Right lobe of liver (tissue), 6 donors: Measurements from ENCODE around the gene MYO10. TPM values are rescaled to one million over a fixed set of nuclear protein-coding genes. Genes with fewer than 3 reads are reported as not detected.
"Not testable (repeated sequence)": the region's sequence is repeated elsewhere in the genome, so short reads cannot be mapped to it uniquely, and the experiment has no call there.

Experiments
- ATAC-seq, 4 donors: fragments of 200-7000 bp; cut with Tn5 transposase; one replicate each; pipeline ENCODE4 v1.9.1; 2020; ENCODE audit warnings: mild to moderate bottlenecking in 4 of 4, moderate library complexity in 4 of 4
- DNase-seq, 3 donors: peaks; one replicate each; pipeline ENCODE4 v3.0.0-alpha.2; 2020
- H3K27ac ChIP-seq, 3 donors: fragments of 200-600 bp; one replicate each; pipeline ENCODE4 v1.8.0; 2022
- H3K27me3 ChIP-seq, 2 donors: fragments of 200-600 bp; one replicate each; pipeline ENCODE4 v1.8.0; 2022
- H3K36me3 ChIP-seq, 4 donors: fragments of 200-600 bp; sonication (generic) in 1 of 4; one replicate each; pipeline versions ENCODE4 v1.5.1 to v1.8.0; 2017 to 2022; ENCODE audit warnings: control low read depth in 1 of 4
- H3K4me1 ChIP-seq, 4 donors: fragments of 200-600 bp; sonication (generic) in 1 of 4; one replicate each; pipeline versions ENCODE4 v1.5.1 to v1.8.0; 2017 to 2022; ENCODE audit warnings: control low read depth in 1 of 4
- H3K4me3 ChIP-seq, 3 donors: fragments of 200-600 bp; one replicate each; pipeline ENCODE4 v1.8.0; 2022
- H3K9me3 ChIP-seq, 4 donors: fragments of 200-600 bp; sonication (generic) in 1 of 4; one replicate each; pipeline versions ENCODE4 v1.5.1 to v1.8.0; 2017 to 2022; ENCODE audit warnings: control low read depth in 1 of 4
- POLR2A ChIP-seq: fragments of 450-650 bp; IDR thresholded peaks from one replicate; pipeline ENCODE4 v1.6.1; 2017; ENCODE audit warnings: antibody characterized with exemption, mild to moderate bottlenecking
- WGBS: methylation state at CpG from one replicate; pipeline ENCODE4 v1.1.6; 2018; ENCODE audit warnings: low coverage, low lambda C conversion rate; ENCODE audit not compliant: insufficient coverage; ENCODE audit errors: missing lambda C conversion rate; 5-methylcytosine and 5-hydroxymethylcytosine counted together
- intact Hi-C, 2 donors: fragments of 100-400 bp; cut with DNase I; formaldehyde crosslinking; loops; one replicate each; pipeline versions ENCODE4 v1.11.2 to v1.14.1; 2022
- total RNA-seq, 6 experiments: library from RNA; depleted of rRNA in 2 of 6; stranded (reverse); fragments of >200 nt in 2 of 6; fragmentation: NEBNext Ultra II Directional in 3 of 6; extraction: Animal tissue kit (Norgen Biotek cat#: 25700) in 3 of 6; gene quantifications; one replicate each; pipeline versions ENCODE4 v1.1.0 to v1.2.4, GENCODE V29; 2016 to 2023
- TF ChIP-seq, protein P1 (sequence below), 4 donors: fragments of 200-600 bp in 3 of 4; fragments of 450-650 bp in 1 of 4; IDR thresholded peaks; one replicate each; pipeline versions ENCODE4 v1.5.1 to v1.8.0; 2016 to 2022; ENCODE audit warnings: antibody characterized with exemption in 4 of 4, mild to moderate bottlenecking in 2 of 4
- donor health status: DM: no; HTN: yes; CAD: no.
- donor health status: DM: no; HTN: no; CAD: no.
- donor health status: DM: no; HTN: no; CAD: no.
- donor health status: DM: no; HTN: yes; CAD: no.
- donor health status: DM: no; HTN: yes; CAD: no.

The MYO10 gene
- total RNA-seq, 6 experiments from 2014 or later, result 3.9 to 13.1 (median 6.9) TPM

DNA sequence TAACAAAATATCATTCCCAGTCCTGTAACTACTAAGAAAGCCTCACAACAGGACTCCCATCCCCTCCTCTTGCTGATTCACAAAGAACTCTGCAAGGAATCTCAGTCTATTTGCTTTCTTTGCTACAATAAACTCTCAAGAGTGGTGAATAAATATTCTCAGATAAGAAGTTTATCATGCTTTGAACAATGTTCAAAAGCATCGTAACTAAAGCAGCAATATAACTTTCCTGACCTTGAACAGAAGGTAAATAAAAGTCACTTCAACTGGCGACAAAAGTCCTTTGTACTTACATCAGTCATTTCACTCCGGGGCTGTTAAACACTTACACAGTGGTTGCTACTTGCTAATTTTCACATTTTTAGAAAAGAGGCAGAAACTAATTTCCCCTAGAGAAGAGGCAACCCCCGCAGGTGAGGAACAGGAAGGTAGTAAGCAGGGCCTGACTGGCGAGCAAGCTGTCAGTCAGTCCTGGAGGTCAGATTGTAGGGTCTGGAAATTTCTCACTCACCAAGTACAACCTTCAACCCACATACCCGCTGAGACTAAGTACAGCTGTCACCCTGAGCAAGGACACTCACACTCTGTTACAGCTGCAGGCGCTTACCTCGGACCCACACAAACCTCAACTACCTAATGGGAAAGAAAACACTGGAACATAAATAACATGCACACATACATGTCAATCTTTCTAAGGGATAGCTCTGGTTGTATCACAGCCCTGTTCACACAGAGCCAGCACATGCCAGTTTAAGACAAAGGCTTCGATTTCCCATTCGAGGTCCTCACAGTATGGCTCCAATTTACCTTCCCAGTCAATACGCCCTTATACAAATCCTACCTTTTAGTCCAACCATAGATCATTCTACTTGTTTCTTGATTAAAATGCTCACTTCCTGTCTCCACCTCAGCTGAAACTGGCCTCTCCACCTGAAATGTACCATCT, 214.7 kb downstream of the MYO10 start:
- Histone ChIP-seq H3K9me3 (no peaks in the 10 kb centered on the region), H3K36me3 (no peaks in the 10 kb centered on the region), H3K4me1 (no peaks in the 10 kb centered on the region), H3K4me3 (no peak overlapping the region), H3K27me3 (no peaks in the 10 kb centered on the region), H3K27ac (no peak overlapping the region)
- no peak for TF ChIP-seq POLR2A
- TF ChIP-seq, protein P1, sequence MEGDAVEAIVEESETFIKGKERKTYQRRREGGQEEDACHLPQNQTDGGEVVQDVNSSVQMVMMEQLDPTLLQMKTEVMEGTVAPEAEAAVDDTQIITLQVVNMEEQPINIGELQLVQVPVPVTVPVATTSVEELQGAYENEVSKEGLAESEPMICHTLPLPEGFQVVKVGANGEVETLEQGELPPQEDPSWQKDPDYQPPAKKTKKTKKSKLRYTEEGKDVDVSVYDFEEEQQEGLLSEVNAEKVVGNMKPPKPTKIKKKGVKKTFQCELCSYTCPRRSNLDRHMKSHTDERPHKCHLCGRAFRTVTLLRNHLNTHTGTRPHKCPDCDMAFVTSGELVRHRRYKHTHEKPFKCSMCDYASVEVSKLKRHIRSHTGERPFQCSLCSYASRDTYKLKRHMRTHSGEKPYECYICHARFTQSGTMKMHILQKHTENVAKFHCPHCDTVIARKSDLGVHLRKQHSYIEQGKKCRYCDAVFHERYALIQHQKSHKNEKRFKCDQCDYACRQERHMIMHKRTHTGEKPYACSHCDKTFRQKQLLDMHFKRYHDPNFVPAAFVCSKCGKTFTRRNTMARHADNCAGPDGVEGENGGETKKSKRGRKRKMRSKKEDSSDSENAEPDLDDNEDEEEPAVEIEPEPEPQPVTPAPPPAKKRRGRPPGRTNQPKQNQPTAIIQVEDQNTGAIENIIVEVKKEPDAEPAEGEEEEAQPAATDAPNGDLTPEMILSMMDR (IDR thresholded peaks at IDR 0.05), result no peak
- ATAC-seq, result no peak
- no peak for DNase-seq
- intact Hi-C loops, result no loop called here
- 43% methylated on average over 11 of the region's 11 CpGs for WGBS

DNA sequence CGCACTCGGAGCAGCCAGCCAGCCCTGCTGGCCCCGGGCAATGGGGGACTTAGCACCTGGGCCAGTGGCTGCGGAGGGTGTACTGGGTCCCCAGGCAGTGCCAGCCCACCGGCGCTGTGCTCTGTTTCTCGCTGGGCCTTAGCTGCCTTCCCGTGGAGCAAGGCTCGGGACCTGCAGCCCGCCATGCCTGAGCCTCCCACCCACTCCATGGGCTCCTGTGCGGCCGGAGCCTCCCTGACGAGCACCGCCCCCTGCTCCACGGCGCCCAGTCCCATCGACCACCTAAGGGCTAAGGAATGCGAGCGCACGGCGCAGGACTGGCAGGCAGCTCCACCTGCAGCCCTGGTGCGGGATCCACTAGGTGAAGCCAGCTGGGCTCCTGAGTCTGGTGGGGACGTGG, 218.1 kb downstream of the MYO10 start:
- H3K36me3 ChIP-seq, H3K27ac ChIP-seq, H3K4me3 ChIP-seq, intact Hi-C loops, DNase-seq, ATAC-seq, H3K4me1 ChIP-seq, H3K9me3 ChIP-seq, H3K27me3 ChIP-seq: not testable (repeated sequence)
- WGBS, result no CpG with 5 or more reads among the region's 23 CpGs

DNA sequence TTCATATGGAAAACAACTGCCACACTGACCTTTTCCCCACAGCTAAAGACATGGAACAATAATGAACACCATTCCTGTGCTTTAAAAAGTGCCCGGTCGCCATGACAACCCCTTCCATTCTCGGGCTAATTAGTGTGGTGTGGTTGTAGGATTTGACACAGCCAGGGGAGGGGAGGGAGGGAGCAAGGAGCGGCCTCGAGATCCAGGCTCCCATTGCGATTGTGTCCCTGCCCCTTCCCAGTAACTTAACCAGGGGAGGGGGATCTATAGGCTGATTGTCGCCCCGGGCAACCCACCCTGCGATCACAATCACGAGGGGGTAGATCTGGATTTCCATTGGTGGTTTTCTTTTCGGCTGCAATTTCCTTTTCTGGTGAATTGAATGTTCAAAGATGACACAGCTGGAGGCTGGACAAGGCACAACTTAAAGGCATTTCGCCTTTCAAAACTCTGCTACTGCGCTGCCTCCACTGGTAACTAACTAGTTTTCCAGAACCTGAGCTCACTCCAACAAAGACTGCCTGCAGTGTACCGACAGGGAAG, 222.6 kb downstream of the MYO10 start:
- H3K27me3 ChIP-seq, result no peaks in the 10 kb centered on the region
- WGBS, result 18% methylated on average over 14 of the region's 14 CpGs
- ATAC-seq, result no peak
- no peak overlapping the region for H3K27ac ChIP-seq
- peaks cover 0 to 2% (median 0%) of the 10 kb centered on the region in 4 donors for H3K36me3 ChIP-seq
- no peak overlapping the region for H3K4me3 ChIP-seq
- no peak for DNase-seq
- no peaks in the 10 kb centered on the region for H3K4me1 ChIP-seq
- intact Hi-C loops, result no loop called here
- H3K9me3 ChIP-seq, result no peaks in the 10 kb centered on the region
- TF ChIP-seq POLR2A, result no peak
- TF ChIP-seq, protein P1 (IDR thresholded peaks at IDR 0.05), result no peak

DNA sequence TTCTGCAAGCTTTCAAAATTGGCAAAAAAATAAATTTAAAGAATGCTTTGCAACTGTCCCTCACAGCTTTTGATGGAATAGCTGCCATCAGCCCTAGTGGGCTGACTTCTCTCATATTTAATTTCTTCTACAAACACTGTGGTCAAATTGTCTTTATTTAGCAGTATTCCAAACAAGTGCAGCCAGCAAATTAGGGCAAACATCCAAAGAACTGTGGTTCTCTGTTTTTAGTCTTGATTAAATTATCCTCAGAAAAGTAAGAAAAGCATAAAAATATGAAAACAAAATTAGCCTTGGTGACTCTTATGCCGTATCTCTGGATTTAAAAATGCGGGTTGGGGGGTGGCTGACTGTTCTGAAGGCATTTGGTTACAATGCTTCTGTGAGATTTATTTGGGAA, 223.5 kb downstream of the MYO10 start:
- WGBS, result 46% methylated on average over 2 of the region's 2 CpGs
- intact Hi-C loops, result no loop called here

More for the DNA sequence above, 223.5 kb downstream of the MYO10 start:
- ATAC-seq (no peak), DNase-seq (no peak)
- TF ChIP-seq POLR2A, result no peak
- TF ChIP-seq, protein P1 (IDR thresholded peaks at IDR 0.05), result no peak
- Histone ChIP-seq H3K36me3 (peaks cover 0 to 2% (median 0%) of the 10 kb centered on the region in 4 donors), H3K27ac (no peak overlapping the region), H3K9me3 (no peaks in the 10 kb centered on the region), H3K4me3 (no peak overlapping the region), H3K27me3 (no peaks in the 10 kb centered on the region), H3K4me1 (no peaks in the 10 kb centered on the region)
